ENCODE results near the gene CA10.

GRCh38 chr17:51702963-51703360 lies 455.6 kb downstream of the CA10 start:
- TF ChIP-seq CTCF (IDR thresholded peaks at IDR 0.05) (no peak), POLR2A (IDR thresholded peaks at IDR 0.05) (no peak)

Measured in right lobe of liver (tissue), 4 donors.